ENCODE measurements around the gene GPD1.

GRCh38 chr12:50147281-50147680 is 43.5 kb downstream of the GPD1 start:
- TF ChIP-seq CTCF (IDR thresholded peaks at IDR 0.05) (no peak), POLR2A (IDR thresholded peaks at IDR 0.05) (no peak)

Data from upper lobe of left lung (tissue), 4 donors.